ENCODE results near the gene RAB5IF.
"Not testable (repeated sequence)": the region's sequence is repeated elsewhere in the genome, so short reads cannot be mapped to it uniquely, and the experiment has no call there.

Gene RAB5IF

GRCh38 chr20:36629719-36630681, 24.4 kb downstream of the RAB5IF start:
- DNase-seq (ENCODE audit: low spot score) = no peak

DNA sequence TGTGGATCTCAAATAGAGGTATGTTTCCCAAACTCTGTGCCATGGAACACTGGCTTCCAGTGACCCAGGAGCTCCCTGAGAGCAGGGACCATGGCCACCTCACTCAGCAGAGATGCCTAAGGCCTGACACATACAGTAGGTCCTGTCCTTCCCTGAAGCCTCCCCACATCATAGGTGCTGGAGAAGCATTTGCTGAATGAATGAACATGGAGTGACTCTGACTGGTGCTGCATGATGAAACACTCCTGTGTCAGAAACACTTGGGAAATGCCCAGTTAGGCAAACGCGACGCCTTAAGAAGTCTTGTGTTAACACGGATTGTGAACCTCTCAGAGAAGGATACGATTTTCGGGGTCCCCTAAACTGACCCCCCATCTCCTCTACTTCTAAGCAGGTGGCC, 26.1 kb downstream of the RAB5IF start:
- no peak for DNase-seq (ENCODE audit: low spot score)

DNA sequence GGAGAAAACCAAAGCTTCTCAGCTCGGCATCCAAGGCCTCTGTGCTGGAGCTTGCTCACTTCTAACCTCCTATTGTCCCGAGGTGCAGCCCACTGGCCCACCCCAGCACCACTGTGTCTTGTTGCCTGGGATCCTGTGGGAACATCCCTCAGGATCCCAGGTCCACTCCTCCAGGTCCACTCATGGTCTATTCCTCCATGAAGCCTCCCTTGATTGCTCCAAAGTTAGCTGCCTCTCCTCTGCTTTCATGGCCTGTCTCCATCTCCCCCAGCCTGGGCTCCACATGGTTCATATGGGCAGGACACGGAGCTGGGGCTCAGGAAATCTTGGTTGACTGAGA, 26.5 kb downstream of the RAB5IF start:
- no peak for DNase-seq (ENCODE audit: low spot score)

GRCh38 chr20:36632487-36633284, 27.1 kb downstream of the RAB5IF start:
- no peak for DNase-seq (ENCODE audit: low spot score)

DNA sequence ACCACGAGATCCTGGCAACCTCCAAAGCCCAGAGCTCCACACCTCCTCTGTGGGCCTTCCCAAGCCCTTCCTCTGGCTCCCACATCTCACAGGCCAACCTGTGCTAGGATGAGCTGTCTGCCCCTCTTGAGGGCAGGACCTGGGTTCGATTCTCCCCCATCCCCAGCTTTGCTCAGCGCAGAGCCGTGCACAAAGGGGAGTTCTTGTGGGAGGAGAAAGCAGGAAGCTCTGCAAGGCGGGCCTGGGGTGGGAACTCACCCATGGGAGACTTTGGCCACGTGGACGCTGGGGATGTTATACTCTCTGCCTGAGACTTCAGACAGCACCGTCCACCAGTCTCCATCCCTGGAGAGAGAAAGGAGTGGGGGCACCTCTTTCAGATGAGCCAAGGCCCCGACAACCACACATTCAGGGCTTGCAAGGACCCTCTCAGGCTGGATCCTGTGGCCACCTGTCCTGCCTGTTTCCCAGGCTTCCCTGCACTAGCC, 27.8 kb downstream of the RAB5IF start:
- DNase-seq (ENCODE audit: low spot score) = no peak

GRCh38 chr20:36634342-36634741, 28.8 kb downstream of the RAB5IF start:
- DNase-seq (ENCODE audit: low spot score) = no peak

DNA sequence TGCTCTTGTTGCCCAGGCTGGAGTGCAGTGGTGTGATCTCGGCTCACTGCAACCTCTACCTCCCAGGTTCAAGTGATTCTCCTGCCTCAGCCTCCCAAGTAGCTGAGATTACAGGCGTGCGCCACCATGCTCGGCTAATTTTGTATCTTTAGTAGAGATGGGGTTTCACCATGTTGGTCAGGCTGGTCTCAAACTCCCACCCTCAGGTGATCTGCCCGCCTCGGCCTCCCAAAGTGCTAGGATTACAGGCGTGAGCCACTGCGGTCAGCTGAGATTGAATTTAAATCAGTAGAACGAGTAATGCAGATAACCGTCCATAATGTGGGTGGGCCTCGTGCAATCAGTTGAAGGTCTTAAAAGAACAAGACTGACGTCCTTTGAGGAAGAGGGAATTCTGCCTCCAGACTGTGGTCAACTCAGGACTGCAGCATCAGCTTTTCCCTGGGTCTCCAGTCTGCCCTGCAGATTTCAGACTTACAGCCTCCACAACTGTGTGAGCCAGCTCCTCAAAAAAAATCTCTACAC, 33.4 kb downstream of the RAB5IF start:
- not testable (repeated sequence) for DNase-seq (ENCODE audit: low spot score)

DNA sequence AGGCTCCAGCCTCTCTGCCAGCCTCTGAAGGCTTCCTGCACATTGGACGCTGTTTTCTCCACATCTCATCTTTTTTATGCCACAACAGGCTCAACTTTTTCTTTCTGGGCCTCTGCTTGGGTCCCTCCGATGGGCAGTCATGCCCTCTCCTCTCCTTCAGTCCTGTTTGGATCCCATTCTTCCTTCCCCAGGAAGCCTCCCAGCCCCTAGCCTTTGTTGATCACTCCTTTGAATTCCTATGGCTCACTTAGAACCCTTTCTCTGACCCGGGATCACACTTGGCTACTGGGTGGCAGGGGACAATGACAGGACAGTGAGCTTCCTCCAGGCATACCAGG, 35.9 kb downstream of the RAB5IF start:
- no peak for DNase-seq (ENCODE audit: low spot score)

DNA sequence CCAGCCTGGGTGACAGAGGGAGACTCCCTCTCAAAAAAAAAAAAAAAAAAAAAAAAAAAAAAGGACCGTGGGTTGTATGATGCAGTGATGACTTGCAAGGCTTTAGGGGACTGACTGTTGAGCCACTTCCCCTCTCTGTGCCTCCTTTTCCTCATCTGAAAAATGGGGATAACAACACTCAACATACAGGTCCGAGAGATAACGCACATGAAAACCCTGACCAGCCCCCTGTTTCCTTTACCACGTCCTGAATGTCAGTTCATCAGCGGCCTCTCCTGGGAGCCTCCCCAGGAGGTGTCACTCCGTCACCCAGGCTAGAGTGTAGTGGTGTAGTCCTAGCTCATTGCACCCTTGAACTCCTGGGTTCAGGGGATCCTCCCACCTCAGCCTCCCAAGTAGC, 36.6 kb downstream of the RAB5IF start:
- DNase-seq (ENCODE audit: low spot score) = no peak

DNA sequence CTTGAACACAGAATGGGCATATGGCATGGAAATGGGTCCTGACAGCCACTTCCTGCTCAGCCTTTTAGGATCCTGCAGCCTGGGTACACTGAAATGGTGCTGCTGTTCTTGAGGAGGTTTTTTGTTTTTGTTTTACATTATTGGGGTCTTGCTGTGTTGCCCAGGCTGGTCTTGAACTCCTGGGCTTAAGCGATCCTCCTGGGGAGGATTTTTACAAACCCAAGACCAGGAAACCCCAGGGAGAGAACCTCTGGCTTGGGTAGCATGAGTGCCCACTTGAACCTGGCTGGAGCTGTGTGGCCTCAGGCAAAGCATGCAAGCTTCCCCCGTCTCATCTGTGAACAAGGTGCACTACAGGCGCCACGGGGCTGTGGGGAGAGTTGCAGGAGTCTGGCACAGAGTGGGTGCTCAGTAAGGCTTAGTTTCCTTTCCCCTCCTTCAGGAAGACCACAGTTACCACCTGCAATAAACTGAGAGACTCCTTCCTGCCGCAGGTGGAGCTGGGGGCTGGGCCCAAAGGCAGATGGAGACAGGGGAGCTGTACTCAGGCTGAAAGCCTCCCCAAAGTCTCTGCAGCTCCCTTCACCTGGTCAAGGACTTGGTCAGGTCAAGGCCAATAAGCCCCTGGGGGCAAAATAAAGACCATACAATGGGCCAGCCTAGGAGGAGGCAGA, 38.6 kb downstream of the RAB5IF start:
- no peak for DNase-seq (ENCODE audit: low spot score)

DNA sequence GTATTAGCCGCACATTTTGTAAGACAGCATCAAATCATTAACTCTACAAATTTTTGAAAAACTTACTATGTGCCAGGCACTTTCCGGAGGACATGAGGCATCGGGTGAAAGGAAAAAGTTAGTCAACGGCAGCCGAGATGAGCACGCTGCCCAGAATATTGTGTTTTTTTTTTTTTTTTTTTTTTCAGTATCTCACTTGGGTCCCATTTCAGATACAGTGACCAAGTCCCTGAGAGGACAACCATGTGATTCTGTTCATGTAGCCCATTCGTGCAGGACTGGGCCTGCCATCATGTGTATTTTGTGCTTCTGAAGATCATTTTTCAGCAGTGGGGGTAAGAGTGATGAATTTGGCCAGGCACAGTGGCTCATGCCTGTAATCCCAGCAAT, 39.1 kb downstream of the RAB5IF start:
- no peak for DNase-seq (ENCODE audit: low spot score)

DNA sequence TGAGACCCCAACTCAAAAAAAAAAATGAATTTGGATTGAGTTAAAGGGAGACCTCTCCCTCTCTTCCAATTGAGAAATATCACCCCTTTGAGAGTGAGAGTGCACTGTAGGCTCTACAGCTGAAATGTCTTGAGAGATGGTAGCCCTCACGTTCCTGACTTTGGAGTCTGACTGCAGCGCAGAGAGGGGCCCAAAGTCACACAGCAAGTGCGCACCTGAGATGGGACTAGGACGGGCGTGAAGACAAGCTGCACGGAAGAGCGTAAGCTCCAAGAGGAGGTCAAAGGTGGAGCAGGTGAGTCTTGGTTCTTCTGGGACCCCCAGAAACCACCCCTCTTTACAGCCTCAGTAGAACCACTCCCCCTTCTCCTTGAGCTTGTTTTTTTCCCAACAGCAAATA, 39.8 kb downstream of the RAB5IF start:
- DNase-seq (ENCODE audit: low spot score) = no peak

- DNase-seq (ENCODE audit: low spot score) = no peak
These were observed 40.4 kb downstream of the RAB5IF start, which contains the start of gene SLA2 for GRCh38 chr20:36645998-36646397. TSS of gene SLA2 (minus strand) at chr20:36646196. CDS start at chr20:36641335, 4,861 bp downstream.

- no peak for DNase-seq (ENCODE audit: low spot score)
These were observed 41.1 kb downstream of the RAB5IF start for GRCh38 chr20:36646678-36647077.

- no peak for DNase-seq (ENCODE audit: low spot score)
These were observed 41.9 kb downstream of the RAB5IF start for GRCh38 chr20:36647196-36648121.

DNA sequence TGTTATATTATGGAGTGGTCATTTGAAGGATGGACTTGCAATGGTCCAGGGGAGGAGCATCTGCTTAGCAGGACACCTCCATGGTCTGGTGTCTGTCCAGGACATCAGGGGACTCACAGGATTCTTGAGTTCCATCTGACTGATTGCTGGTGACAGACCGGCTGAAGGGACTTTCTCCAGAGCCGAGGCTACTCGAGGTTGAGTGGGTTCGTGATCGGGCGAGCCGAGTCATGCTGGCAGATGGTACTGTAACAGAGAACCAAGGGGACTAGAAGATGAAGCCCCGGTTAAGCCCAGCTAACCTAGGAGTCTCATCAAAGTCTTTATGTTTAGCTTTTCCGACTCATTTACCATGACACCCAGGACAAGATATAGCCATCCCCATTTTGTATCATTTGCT, 47.9 kb downstream of the RAB5IF start:
- no peak for DNase-seq (ENCODE audit: low spot score)

GRCh38 chr20:36654506-36654905, 48.9 kb downstream of the RAB5IF start:
- no peak for DNase-seq (ENCODE audit: low spot score)

DNA sequence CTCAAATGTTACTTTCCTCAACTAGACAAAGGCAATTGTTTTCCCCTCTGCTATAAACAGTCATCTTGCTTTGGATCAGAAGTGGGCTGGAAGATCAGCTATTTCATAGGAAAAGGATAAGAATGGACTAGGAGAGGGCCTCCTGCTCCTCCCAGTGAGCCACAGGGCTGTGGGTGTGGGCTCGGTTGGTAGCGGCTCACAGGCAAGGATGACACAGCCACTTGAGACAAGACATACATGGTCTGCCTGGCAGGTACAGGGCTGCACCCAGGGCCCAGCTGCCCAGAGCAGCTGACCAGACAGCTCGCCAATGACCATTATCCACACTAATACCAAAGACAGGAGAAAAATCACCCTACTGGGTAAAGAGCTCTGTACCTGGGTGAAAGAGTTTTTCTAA, 49.4 kb downstream of the RAB5IF start:
- DNase-seq (ENCODE audit: low spot score) = no peak

- no peak for DNase-seq (ENCODE audit: low spot score)
These were observed 51.2 kb downstream of the RAB5IF start for GRCh38 chr20:36656733-36657132.

DNA sequence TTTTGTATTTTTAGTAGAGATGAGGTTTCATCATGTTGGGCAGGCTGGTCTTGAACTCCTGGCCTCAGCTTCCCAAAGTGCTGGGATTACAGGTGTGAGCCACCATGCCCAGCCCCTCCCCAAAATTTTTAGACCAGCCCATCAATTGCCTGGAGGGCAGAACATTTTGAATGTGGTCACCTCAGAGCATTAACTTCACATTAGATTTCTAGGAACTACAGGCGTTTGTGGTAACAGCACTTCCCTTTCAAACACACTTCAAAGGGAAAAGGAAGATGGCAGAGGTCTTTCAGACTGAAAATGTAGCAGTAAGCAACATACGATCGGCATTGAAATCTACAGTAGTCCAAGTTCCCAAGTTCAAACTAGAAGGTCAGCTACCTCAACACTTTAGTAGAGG, 52.7 kb downstream of the RAB5IF start:
- DNase-seq (ENCODE audit: low spot score) = no peak

All from GM03348 (cell line).